Osteocyte (in vitro differentiated cells): ENCODE data around the gene PRSS48. TPM values are rescaled to one million over a fixed set of nuclear protein-coding genes. Genes with fewer than 3 reads are reported as not detected.

Source experiments
- DNase-seq: peaks from one replicate; pipeline ENCODE4 v3.0.0; 2021; ENCODE audit warnings: mixed read lengths; ENCODE audit not compliant: unreplicated experiment; ENCODE audit errors: extremely low spot score
- H3K27ac Mint-ChIP-seq: one replicate; pipeline ENCODE4 v1.8.0; 2021; ENCODE audit warnings: mild to moderate bottlenecking, mixed read lengths; ENCODE audit not compliant: unreplicated experiment
- H3K27me3 Mint-ChIP-seq: one replicate; pipeline ENCODE4 v1.8.0; 2021; ENCODE audit warnings: mixed read lengths; ENCODE audit not compliant: unreplicated experiment
- H3K36me3 Mint-ChIP-seq: one replicate; pipeline ENCODE4 v1.8.0; 2021; ENCODE audit warnings: mixed read lengths; ENCODE audit not compliant: unreplicated experiment
- H3K4me1 Mint-ChIP-seq: one replicate; pipeline ENCODE4 v1.8.0; 2021; ENCODE audit warnings: mixed read lengths; ENCODE audit not compliant: unreplicated experiment
- H3K4me3 Mint-ChIP-seq: one replicate; pipeline ENCODE4 v1.8.0; 2021; ENCODE audit warnings: mild to moderate bottlenecking, moderate library complexity, mixed read lengths; ENCODE audit not compliant: unreplicated experiment
- H3K9me3 Mint-ChIP-seq: one replicate; pipeline ENCODE4 v1.8.0; 2021; ENCODE audit warnings: mixed read lengths; ENCODE audit not compliant: unreplicated experiment
- CTCF ChIP-seq: fragments of 200-600 bp; sonication (generic); IDR thresholded peaks from 2 replicates; pipeline ENCODE4 v1.5.0; 2021; ENCODE audit warnings: antibody characterized with exemption, mild to moderate bottlenecking, moderate library complexity
- total RNA-seq: library from RNA; stranded (reverse); gene quantifications from 2 replicates; pipeline ENCODE4 v1.2.1, GENCODE V29; 2021

PRSS48 gene
- total RNA-seq, 1 donor from 2014 or later = not detected

GRCh38 chr4:151284534-151285245, 7.7 kb downstream of the PRSS48 start:
- Mint-ChIP-seq H3K9me3 (peaks cover 7% of the 10 kb centered on the region), H3K27me3 (no peaks in the 10 kb centered on the region), H3K36me3 (peaks cover 13% of the 10 kb centered on the region), H3K27ac (no peak overlapping the region), H3K4me1 (no peaks in the 10 kb centered on the region), H3K4me3 (no peak overlapping the region)
- DNase-seq = no peak
- TF ChIP-seq CTCF = no peak

GRCh38 chr4:151287409-151287808, 10.4 kb downstream of the PRSS48 start:
- Mint-ChIP-seq H3K4me3 (no peak overlapping the region), H3K36me3 (peaks cover 18% of the 10 kb centered on the region), H3K4me1 (peaks cover 10% of the 10 kb centered on the region), H3K9me3 (peaks cover 12% of the 10 kb centered on the region), H3K27ac (no peak overlapping the region), H3K27me3 (no peaks in the 10 kb centered on the region)
- TF ChIP-seq CTCF = no peak
- DNase-seq = no peak

- H3K4me3 Mint-ChIP-seq = no peak overlapping the region
- no peaks in the 10 kb centered on the region for H3K27me3 Mint-ChIP-seq
- H3K9me3 Mint-ChIP-seq = peaks cover 5% of the 10 kb centered on the region
- no peak for TF ChIP-seq CTCF
- peaks cover 13% of the 10 kb centered on the region for H3K4me1 Mint-ChIP-seq
- peaks cover 9% of the 10 kb centered on the region for H3K36me3 Mint-ChIP-seq
- DNase-seq = no peak
- no peak overlapping the region for H3K27ac Mint-ChIP-seq
Measured at GRCh38 chr4:151291485-151291884, 14.5 kb downstream of the PRSS48 start.

- Mint-ChIP-seq H3K4me1 (peaks cover 18% of the 10 kb centered on the region), H3K4me3 (no peak overlapping the region), H3K9me3 (peaks cover 5% of the 10 kb centered on the region), H3K27me3 (no peaks in the 10 kb centered on the region), H3K36me3 (peaks cover 9% of the 10 kb centered on the region), H3K27ac (no peak overlapping the region)
- no peak for TF ChIP-seq CTCF
- no peak for DNase-seq
Measured at GRCh38 chr4:151292038-151292437, 15.1 kb downstream of the PRSS48 start.

- peaks cover 25% of the 10 kb centered on the region for H3K4me1 Mint-ChIP-seq
- H3K36me3 Mint-ChIP-seq = peaks cover 4% of the 10 kb centered on the region
- H3K27me3 Mint-ChIP-seq = no peaks in the 10 kb centered on the region
- H3K9me3 Mint-ChIP-seq = peaks cover 5% of the 10 kb centered on the region
- no peak for DNase-seq
- no peak overlapping the region for H3K27ac Mint-ChIP-seq
- no peak for TF ChIP-seq CTCF
- no peak overlapping the region for H3K4me3 Mint-ChIP-seq
Measured at GRCh38 chr4:151294833-151295496, 18.0 kb downstream of the PRSS48 start.
